Prostate gland (tissue), 2 donors: ENCODE results near the gene COG4.

Source experiments
- POLR2A ChIP-seq: fragments of 450-650 bp; IDR thresholded peaks from one replicate; pipeline ENCODE4 v1.6.1; 2016; ENCODE audit warnings: antibody characterized with exemption, mild to moderate bottlenecking
- TF ChIP-seq, protein P1 (sequence below), 4 experiments: fragments of 200-600 bp in 2 of 4; fragments of 450-650 bp in 2 of 4; sonication (generic) in 2 of 4; IDR thresholded peaks; 1 replicate in 3 of 4; 2 replicates in 1 of 4; pipeline ENCODE4 v1.5.1; 2016 to 2019; ENCODE audit warnings: antibody characterized with exemption in 4 of 4, mild to moderate bottlenecking in 2 of 4, moderate library complexity in 2 of 4

- TF ChIP-seq, protein P1, sequence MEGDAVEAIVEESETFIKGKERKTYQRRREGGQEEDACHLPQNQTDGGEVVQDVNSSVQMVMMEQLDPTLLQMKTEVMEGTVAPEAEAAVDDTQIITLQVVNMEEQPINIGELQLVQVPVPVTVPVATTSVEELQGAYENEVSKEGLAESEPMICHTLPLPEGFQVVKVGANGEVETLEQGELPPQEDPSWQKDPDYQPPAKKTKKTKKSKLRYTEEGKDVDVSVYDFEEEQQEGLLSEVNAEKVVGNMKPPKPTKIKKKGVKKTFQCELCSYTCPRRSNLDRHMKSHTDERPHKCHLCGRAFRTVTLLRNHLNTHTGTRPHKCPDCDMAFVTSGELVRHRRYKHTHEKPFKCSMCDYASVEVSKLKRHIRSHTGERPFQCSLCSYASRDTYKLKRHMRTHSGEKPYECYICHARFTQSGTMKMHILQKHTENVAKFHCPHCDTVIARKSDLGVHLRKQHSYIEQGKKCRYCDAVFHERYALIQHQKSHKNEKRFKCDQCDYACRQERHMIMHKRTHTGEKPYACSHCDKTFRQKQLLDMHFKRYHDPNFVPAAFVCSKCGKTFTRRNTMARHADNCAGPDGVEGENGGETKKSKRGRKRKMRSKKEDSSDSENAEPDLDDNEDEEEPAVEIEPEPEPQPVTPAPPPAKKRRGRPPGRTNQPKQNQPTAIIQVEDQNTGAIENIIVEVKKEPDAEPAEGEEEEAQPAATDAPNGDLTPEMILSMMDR (IDR thresholded peaks at IDR 0.05) = no peak
- TF ChIP-seq POLR2A = no peak
These were observed 89.8 kb downstream of the COG4 start for GRCh38 chr16:70433458-70434103.
